GM23248 (cell line): ENCODE measurements around the gene HAVCR1. TPM values are rescaled to one million over a fixed set of nuclear protein-coding genes. Genes with fewer than 3 reads are reported as not detected.
"Not testable (repeated sequence)": the region's sequence is repeated elsewhere in the genome, so short reads cannot be mapped to it uniquely, and the experiment has no call there.

Experiments
- DNase-seq: peaks from one replicate; pipeline ENCODE4 v3.0.0-alpha.2; 2015
- H2AFZ ChIP-seq: fragments of 200-600 bp; sonication (generic); 2 replicates; pipeline ENCODE4 v1.6.1; 2016; ENCODE audit warnings: antibody characterized with exemption
- H3F3A ChIP-seq: fragments of 200-600 bp; sonication (generic); 2 replicates; pipeline ENCODE4 v1.6.1; 2016; ENCODE audit warnings: mild to moderate bottlenecking, antibody characterized with exemption, mixed run types; ENCODE audit not compliant: insufficient read depth
- H3K27ac ChIP-seq: fragments of 200-600 bp; sonication (generic); 2 replicates; pipeline ENCODE4 v1.5.1; 2016; ENCODE audit warnings: mild to moderate bottlenecking
- H3K27me3 ChIP-seq: fragments of 200-600 bp; sonication (generic); replicated peaks from 2 replicates; pipeline ENCODE4 v1.6.1; 2016; ENCODE audit warnings: mild to moderate bottlenecking; ENCODE audit not compliant: insufficient read depth
- H3K36me3 ChIP-seq: fragments of 200-600 bp; sonication (generic); 2 replicates; pipeline ENCODE4 v1.6.1; 2016; ENCODE audit warnings: low read depth, mild to moderate bottlenecking
- H3K4me1 ChIP-seq: fragments of 200-600 bp; sonication (generic); 2 replicates; pipeline ENCODE4 v1.6.1; 2016; ENCODE audit warnings: mild to moderate bottlenecking; ENCODE audit not compliant: insufficient read depth
- H3K4me2 ChIP-seq: fragments of 200-600 bp; sonication (generic); one replicate; pipeline ENCODE4 v1.6.1; 2016; ENCODE audit warnings: mild to moderate bottlenecking; ENCODE audit not compliant: unreplicated experiment
- H3K4me3 ChIP-seq: fragments of 200-600 bp; sonication (generic); 2 replicates; pipeline ENCODE4 v1.5.1; 2016; ENCODE audit warnings: mild to moderate bottlenecking
- H3K79me2 ChIP-seq: fragments of 200-600 bp; sonication (generic); 2 replicates; pipeline ENCODE4 v1.6.1; 2016; ENCODE audit warnings: mild to moderate bottlenecking; ENCODE audit not compliant: insufficient read depth
- H3K9ac ChIP-seq: fragments of 200-600 bp; sonication (generic); 2 replicates; pipeline ENCODE4 v1.6.1; 2016; ENCODE audit warnings: mild to moderate bottlenecking
- H3K9me2 ChIP-seq: fragments of 200-600 bp; sonication (generic); 2 replicates; pipeline ENCODE4 v1.6.1; 2016; ENCODE audit warnings: mixed run types, mild to moderate bottlenecking, moderate library complexity; ENCODE audit not compliant: insufficient read depth
- H3K9me3 ChIP-seq: fragments of 200-600 bp; sonication (generic); one replicate; pipeline ENCODE4 v1.6.1; 2017; ENCODE audit warnings: low read depth
- H4K20me1 ChIP-seq: fragments of 200-600 bp; sonication (generic); 2 replicates; pipeline ENCODE4 v1.6.0; 2016; ENCODE audit not compliant: insufficient read depth
- EZH2 ChIP-seq: fragments of 200-600 bp; sonication (generic); IDR thresholded peaks from 2 replicates; pipeline ENCODE4 v1.6.1; 2018; ENCODE audit warnings: antibody characterized with exemption, mild to moderate bottlenecking; ENCODE audit not compliant: insufficient read depth, poor library complexity, severe bottlenecking
- EZH2phosphoT487 ChIP-seq: fragments of 200-600 bp; sonication (generic); IDR thresholded peaks from 2 replicates; pipeline ENCODE4 v1.6.1; 2018; ENCODE audit warnings: antibody characterized with exemption, moderate library complexity, mild to moderate bottlenecking, low read depth; ENCODE audit not compliant: insufficient read depth
- WGBS, 2 experiments: methylation state at CpG; one replicate each; pipeline ENCODE4 v1.1.6; 2015 to 2017; ENCODE audit warnings: low lambda C conversion rate in 2 of 2, low coverage in 1 of 2; ENCODE audit errors: missing lambda C conversion rate in 2 of 2; 5-methylcytosine and 5-hydroxymethylcytosine counted together
- in situ Hi-C: fragments of 300-500 bp; cut with MboI; formaldehyde crosslinking; loops from 2 replicates; pipeline ENCODE4 v1.15.0; 2020
- polyA plus RNA-seq: library from polyadenylated mRNA; unstranded; fragments of >200 nt; fragmentation: Nextera tagmentation; extraction: Ambion mirVana; gene quantifications from 2 replicates; pipeline ENCODE4 v1.2.1, GENCODE V29; 2016
- total RNA-seq: library from RNA; depleted of rRNA; stranded (reverse); fragments of >200 nt; shearing (Covaris generic); gene quantifications from 2 replicates; pipeline ENCODE4 v1.2.3, GENCODE V29; 2014

The HAVCR1 gene
- total and polyA plus RNA-seq, 2 experiments from 2014 or later = not detected

DNA sequence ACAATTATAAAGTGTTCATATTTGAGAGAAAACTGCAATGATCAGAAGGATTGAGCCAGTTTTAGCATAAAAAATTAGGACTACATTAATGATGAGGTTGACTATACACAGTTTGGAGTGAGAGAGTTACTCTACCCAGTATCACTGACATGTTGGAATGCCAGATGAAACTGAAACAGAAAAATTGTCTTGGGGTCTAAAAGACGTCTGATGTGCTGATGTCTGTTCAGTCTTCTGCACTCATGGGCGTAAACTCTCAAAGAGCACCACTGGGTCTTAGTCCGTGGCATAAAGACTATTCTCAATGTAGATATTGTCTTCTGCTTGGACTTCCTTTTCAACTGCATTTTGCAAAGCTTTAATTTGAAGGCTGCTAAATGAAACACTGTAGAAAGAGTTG lies 29.5 kb downstream of the HAVCR1 start:
- Histone ChIP-seq H3K27ac (no peak overlapping the region), H3K9ac (no peak overlapping the region), H3K4me3 (no peak overlapping the region), H3K36me3 (no peaks in the 10 kb centered on the region), H3K27me3 (no peaks in the 10 kb centered on the region; the same call in 1 of the 2 replicates), H3K9me3 (no peaks in the 10 kb centered on the region), H4K20me1 (no peaks in the 10 kb centered on the region), H3K4me2 (no peak overlapping the region), H3F3A (no peaks in the 10 kb centered on the region), H3K79me2 (no peaks in the 10 kb centered on the region), H3K4me1 (no peaks in the 10 kb centered on the region), H2AFZ (no peak overlapping the region), H3K9me2 (no peaks in the 10 kb centered on the region)
- no peak for DNase-seq
- TF ChIP-seq EZH2 (no peak), EZH2phosphoT487 (no peak)
- in situ Hi-C loops = no loop called here
- 17 to 23% methylated on average over 3 of the region's 3 CpGs for WGBS, 2 experiments

DNA sequence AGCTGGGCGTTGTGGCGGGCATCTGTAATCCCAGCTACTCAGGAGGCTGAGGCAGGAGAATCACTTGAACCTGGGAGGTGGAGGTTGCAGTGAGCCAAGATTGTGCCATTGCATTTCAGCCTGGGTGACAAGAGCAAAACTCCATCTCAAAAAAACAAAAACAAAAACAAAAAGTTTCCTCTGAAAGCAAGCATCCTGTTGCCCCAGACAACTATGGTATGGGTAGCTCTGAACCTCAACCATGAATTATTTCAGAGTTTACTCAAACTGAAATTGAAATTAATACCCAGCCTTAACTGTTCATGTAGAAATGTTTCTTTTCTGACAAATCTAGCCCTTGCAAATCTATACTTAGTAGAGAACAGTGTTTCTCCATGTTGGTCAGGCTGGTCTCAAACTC lies 31.3 kb downstream of the HAVCR1 start:
- not testable (repeated sequence) for H3F3A ChIP-seq

DNA sequence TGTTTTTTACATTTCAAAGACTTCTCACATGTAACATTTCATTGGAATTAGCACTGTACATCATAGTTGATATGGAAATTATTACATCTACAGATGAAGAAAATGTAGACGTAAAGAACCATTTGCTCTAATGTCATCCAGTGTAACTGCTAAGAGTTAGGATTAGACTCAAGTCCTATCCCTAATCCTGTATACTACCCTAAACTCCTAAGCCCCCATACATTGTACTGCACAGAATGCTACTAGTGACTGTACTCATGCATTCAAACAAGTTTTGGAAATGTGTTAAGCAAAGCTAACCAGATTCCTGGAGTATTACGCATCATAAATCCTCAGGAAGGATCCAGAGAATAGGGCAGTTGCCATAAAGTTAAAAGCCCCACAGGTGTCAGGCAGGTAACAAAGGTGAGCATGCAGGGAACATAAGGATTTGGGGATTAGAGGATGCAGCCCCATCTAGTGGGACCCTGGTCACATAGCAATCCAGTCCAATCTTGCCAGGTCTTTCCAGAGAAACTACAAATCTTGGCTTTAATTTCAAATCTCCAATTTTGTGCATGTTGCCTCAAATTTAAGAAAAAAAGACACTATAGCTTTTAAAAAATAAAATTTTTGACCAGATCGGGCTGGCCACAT lies 32.0 kb downstream of the HAVCR1 start:
- no peak overlapping the region for H3K9ac ChIP-seq
- peak; percentile 14 for DNase-seq
- no peak overlapping the region for H3K4me2 ChIP-seq
- no peak overlapping the region for H3K27ac ChIP-seq
- no peaks in the 10 kb centered on the region for H3K9me3 ChIP-seq
- WGBS, 2 experiments = 44 to 46% methylated on average over 3 of the region's 3 CpGs
- H3K79me2 ChIP-seq = no peaks in the 10 kb centered on the region
- no peaks in the 10 kb centered on the region for H3F3A ChIP-seq
- no peaks in the 10 kb centered on the region for H3K4me1 ChIP-seq
- in situ Hi-C loops = no loop called here
- H3K4me3 ChIP-seq = no peak overlapping the region
- no peaks in the 10 kb centered on the region for H3K36me3 ChIP-seq
- H4K20me1 ChIP-seq = no peaks in the 10 kb centered on the region
- H3K9me2 ChIP-seq = no peaks in the 10 kb centered on the region
- H3K27me3 ChIP-seq = no peaks in the 10 kb centered on the region; the same call in 1 of the 2 replicates
- no peak overlapping the region for H2AFZ ChIP-seq
- no peak for TF ChIP-seq EZH2
- no peak for TF ChIP-seq EZH2phosphoT487

More for the DNA sequence above, 31.3 kb downstream of the HAVCR1 start:
- H3K4me1 ChIP-seq, DNase-seq, H3K9ac ChIP-seq, H3K27me3 ChIP-seq, in situ Hi-C loops, H3K79me2 ChIP-seq, H3K9me3 ChIP-seq, H3K9me2 ChIP-seq, H3K4me2 ChIP-seq, H3K4me3 ChIP-seq, H3K36me3 ChIP-seq, H3K27ac ChIP-seq, H2AFZ ChIP-seq, H4K20me1 ChIP-seq: not testable (repeated sequence)
- WGBS, 2 experiments = 50 to 75% methylated on average over 2 of the region's 2 CpGs

GRCh38 chr5:157025093-157025698 lies 33.7 kb downstream of the HAVCR1 start:
- Histone ChIP-seq H3K9me2 (no peaks in the 10 kb centered on the region), H4K20me1 (no peaks in the 10 kb centered on the region), H3K27me3 (no peaks in the 10 kb centered on the region; the same call in 1 of the 2 replicates), H3K79me2 (no peaks in the 10 kb centered on the region), H3K9ac (no peak overlapping the region), H3F3A (no peaks in the 10 kb centered on the region), H3K9me3 (no peaks in the 10 kb centered on the region), H2AFZ (no peak overlapping the region), H3K36me3 (no peaks in the 10 kb centered on the region), H3K4me3 (no peak overlapping the region), H3K4me2 (no peak overlapping the region), H3K4me1 (no peaks in the 10 kb centered on the region), H3K27ac (no peak overlapping the region)
- WGBS, 2 experiments = 44 to 48% methylated on average over 3 of the region's 3 CpGs
- no peak for DNase-seq
- in situ Hi-C loops = no loop called here
- TF ChIP-seq EZH2phosphoT487 (no peak), EZH2 (no peak)
